ENCODE data around the gene NR5A2.
A peak's percentile ranks its signal among the peaks of the same experiment; 100 is the strongest.

The NR5A2 gene

GRCh38 chr1:200073286-200073637 is 45.8 kb downstream of the NR5A2 start:
- no peak for TF ChIP-seq CTCF (IDR thresholded peaks at IDR 0.05; ENCODE audit: low read depth, low read length, missing control alignments)
- no peak for DNase-seq (ENCODE audit: low read depth)
- no peak overlapping the region for H3K4me3 ChIP-seq (ENCODE audit: low read depth, low read length)
- in situ Hi-C loops (cut with HindIII; ENCODE audit: low sequenced_read_pairs): no loop called here

GRCh38 chr1:200075522-200075921 is 48.0 kb downstream of the NR5A2 start:
- no peak for TF ChIP-seq CTCF (IDR thresholded peaks at IDR 0.05; ENCODE audit: low read depth, low read length, missing control alignments)
- no peak for DNase-seq (ENCODE audit: low read depth)
- H3K4me3 ChIP-seq (ENCODE audit: low read depth, low read length): no peak overlapping the region
- in situ Hi-C loops (cut with HindIII; ENCODE audit: low sequenced_read_pairs): no loop called here

- H3K4me3 ChIP-seq (ENCODE audit: low read depth, low read length): peak overlapping the region; percentile 16
- in situ Hi-C loops (cut with HindIII; ENCODE audit: low sequenced_read_pairs): no loop called here
- peak; percentile 80 for DNase-seq (ENCODE audit: low read depth)
- TF ChIP-seq CTCF (IDR thresholded peaks at IDR 0.05; ENCODE audit: low read depth, low read length, missing control alignments): no peak
Observed at GRCh38 chr1:200075938-200076546, 48.5 kb downstream of the NR5A2 start.

GRCh38 chr1:200079232-200079940 is 51.9 kb downstream of the NR5A2 start:
- TF ChIP-seq CTCF (IDR thresholded peaks at IDR 0.05; ENCODE audit: low read depth, low read length, missing control alignments): no peak
- DNase-seq (ENCODE audit: low read depth): no peak
- no peak overlapping the region for H3K4me3 ChIP-seq (ENCODE audit: low read depth, low read length)
- in situ Hi-C loops (cut with HindIII; ENCODE audit: low sequenced_read_pairs): no loop called here

- TF ChIP-seq CTCF (IDR thresholded peaks at IDR 0.05; ENCODE audit: low read depth, low read length, missing control alignments): no peak
- H3K4me3 ChIP-seq (ENCODE audit: low read depth, low read length): no peak overlapping the region
- peak; percentile 56 for DNase-seq (ENCODE audit: low read depth)
- in situ Hi-C loops (cut with HindIII; ENCODE audit: low sequenced_read_pairs): no loop called here
Observed at GRCh38 chr1:200081151-200081968, 53.9 kb downstream of the NR5A2 start.

GRCh38 chr1:200081969-200082245 is 54.4 kb downstream of the NR5A2 start:
- no peak for DNase-seq (ENCODE audit: low read depth)
- in situ Hi-C loops (cut with HindIII; ENCODE audit: low sequenced_read_pairs): no loop called here
- no peak for TF ChIP-seq CTCF (IDR thresholded peaks at IDR 0.05; ENCODE audit: low read depth, low read length, missing control alignments)
- no peak overlapping the region for H3K4me3 ChIP-seq (ENCODE audit: low read depth, low read length)
